NCI-H1105 treated with DMSO at 0.1 percent for 48 hours (cell line): ENCODE data around the gene SFXN3.

Experiments used
- DNase-seq: peaks from one replicate; lab custom pipeline; 2025; lab: John Stamatoyannopoulos, UW

The SFXN3 gene

DNA sequence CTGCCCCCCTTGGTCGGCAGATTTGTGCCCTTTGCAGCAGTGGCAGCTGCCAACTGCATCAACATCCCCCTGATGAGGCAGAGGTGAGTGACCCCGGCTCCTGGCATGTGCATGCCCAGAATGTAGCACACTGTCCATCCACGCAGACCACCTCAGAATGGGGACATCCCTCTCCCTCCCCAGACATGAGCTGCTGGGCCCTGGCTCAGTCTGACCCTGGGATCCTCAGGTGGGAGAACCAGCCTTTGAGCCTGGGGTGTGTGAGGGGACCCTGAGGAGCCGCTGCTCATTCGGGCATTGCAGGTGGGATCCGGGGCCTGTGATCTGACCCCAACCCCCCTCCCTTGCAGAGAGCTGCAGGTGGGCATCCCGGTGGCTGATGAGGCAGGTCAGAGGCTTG, 5.7 kb downstream of the SFXN3 start:
- no peak for DNase-seq

DNA sequence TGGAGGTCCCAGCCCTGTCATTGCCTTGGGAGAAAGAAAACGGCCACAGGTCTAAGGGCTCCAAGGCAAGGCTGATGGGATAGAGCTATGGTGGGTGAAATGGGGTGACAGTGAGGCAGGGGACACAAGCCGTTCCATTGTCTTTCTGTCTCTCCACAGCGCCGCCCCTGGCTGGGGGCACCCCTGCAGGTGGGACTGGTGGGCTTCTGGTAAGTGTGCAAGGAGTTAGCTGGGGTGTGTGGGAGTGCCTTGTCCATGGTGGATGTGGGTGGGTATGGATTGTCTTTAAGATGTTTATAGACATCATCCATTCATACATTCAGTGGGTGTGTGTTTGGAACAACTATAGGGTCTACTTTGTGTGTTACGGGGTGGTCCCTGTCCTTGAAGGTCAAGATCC, 7.5 kb downstream of the SFXN3 start:
- DNase-seq = no peak

DNA sequence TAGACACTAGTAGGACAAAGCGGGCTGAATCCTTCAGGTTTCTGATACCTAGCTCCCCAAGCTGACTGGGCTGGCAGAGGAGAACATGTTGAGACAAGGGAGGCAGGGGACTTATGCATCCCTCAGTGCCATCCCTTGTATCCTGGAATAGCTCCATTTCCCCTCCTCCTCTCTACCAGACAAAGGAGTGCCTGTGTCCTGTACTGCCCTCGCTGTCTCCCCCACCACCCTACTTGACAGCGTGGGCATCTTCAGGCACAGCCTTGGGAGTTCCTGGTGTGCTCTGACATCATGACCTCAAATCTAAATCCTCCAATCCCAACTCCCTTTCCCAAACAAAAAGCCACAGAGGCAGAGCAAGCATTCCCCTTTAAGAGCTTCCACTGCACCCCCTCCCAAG, 9.0 kb downstream of the SFXN3 start:
- DNase-seq = no peak

DNA sequence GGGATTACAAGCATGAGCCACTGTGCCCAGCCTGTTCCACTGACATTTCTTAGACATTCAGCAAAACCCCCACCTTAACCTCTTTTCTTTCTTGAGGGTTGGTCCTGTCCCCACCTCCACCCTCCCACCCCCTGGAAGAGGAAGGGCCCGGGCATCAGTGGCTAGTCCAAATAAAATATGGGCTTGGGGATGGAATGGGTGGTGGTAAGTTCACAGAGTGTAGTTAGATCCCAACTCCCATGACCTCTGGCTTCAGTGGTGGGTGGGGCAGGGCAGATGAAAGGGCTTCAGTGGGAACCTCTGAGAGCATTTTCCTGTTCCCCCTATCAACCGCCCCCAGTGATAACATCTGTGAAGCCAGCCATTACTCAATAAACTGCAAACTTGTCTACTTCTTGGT, 9.8 kb downstream of the SFXN3 start:
- DNase-seq = no peak

DNA sequence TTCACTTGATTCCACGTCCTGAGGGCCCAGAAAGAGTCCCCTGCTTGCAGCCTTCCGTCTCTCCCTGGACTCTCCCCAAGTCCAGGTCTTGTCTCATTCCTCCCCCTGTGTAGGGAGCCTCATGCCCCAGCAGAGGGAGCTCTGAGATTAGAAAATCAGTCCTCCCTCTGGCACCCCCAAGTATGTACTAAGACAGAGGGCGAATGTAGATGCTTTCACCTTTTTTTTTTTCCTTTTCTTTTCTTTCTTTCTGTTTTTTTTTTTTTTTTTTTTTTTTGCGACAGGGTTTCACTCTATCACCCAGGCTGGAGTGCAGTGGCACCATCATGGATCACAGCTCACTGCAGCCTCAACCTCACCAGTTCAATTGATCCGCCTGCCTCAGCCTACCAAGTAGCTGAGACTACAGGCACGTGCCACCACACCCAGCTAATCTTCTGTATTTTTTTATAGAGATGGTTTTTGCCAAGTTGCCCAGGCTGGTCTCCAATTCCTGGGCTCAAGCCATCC, 10.3 kb downstream of the SFXN3 start:
- peak; percentile 58 for DNase-seq

DNA sequence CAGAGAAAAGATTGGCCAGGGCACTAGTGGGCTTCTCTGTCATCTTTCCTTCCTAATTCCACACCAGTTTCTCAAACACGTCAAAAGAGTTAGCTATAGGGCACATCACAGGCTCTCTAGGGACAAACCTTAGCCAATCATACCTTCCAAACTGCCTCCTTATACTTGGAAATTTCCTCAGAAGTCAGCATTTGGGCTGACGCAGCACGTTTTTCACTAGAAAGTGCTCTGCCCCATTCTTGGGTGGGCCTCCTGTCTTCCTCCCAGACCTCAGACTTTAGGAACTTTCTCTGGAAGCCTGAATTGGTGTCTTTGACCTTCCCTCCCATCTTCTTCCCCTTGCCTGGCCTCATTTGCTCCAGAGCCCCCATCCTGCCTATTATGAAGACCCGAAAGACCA, 11.1 kb downstream of the SFXN3 start:
- no peak for DNase-seq

DNA sequence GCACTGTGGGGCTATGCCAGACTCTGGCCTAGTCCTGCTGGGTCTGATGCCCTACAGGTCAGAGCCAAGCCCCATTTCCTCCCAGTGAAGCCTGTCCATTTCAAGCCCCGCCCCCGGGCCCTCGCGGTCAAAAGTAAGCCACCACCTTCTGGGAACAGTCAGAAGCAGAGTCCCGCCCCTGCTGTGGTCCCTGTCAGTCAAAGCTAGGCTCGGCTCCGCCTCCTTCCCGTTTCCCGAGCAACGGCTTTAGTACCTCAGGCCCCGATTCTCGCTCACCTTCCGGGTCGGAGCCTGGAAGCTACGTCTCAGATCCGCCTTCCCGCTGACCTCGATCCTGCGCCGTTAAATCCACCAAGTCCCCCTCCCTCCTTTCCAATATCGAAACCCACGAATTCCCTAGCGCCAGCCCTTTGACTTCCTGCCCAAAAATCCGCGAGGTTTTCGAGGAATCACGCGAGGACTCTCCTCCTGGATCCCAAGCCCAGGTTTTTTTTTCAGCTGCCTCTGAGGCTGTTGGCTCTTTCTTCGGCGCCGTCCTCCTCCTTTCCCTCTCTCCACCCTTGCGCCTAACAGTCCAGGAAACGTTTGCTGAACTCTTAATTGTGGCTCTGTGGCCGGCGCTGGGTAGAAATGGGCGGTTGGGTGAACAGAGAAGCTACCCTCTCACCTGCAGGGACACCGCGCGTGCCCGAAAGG, 11.8 kb downstream of the SFXN3 start:
- peak; percentile 86 for DNase-seq

DNA sequence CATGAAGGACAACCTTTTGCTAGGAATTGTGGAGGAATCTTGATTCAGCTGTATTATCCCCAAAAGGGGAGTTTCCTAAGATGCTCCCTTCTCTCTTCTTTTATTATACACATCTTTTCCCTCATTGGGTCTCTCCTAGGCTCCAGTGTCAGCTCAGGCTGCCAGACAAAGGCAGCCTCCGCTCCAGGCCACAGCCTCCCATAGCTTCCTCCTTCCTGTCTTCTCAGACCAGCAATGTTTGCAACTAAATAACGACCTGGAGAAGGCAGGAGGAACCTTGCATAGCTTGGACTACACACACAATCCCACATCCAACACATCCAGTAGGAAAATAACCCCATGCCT, 12.3 kb downstream of the SFXN3 start:
- no peak for DNase-seq

DNA sequence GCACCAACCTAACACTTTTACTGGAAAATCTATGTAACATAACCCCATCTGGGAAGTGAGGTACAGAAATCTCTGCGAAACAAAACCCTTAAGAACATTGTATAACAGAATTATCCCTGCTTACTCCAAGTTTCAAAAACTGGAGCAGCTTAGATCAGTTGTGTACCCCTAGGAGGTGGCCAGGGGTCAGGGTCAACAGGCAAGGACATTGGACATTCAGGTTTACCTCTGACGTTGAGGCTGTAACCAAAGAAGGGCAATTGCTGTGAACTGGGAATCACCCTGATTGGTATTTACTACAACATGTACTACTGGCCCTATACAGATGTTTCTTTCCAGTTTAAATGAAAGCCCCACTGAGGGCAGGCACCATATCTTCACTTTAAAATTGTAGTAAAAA, 13.1 kb downstream of the SFXN3 start:
- no peak for DNase-seq

DNA sequence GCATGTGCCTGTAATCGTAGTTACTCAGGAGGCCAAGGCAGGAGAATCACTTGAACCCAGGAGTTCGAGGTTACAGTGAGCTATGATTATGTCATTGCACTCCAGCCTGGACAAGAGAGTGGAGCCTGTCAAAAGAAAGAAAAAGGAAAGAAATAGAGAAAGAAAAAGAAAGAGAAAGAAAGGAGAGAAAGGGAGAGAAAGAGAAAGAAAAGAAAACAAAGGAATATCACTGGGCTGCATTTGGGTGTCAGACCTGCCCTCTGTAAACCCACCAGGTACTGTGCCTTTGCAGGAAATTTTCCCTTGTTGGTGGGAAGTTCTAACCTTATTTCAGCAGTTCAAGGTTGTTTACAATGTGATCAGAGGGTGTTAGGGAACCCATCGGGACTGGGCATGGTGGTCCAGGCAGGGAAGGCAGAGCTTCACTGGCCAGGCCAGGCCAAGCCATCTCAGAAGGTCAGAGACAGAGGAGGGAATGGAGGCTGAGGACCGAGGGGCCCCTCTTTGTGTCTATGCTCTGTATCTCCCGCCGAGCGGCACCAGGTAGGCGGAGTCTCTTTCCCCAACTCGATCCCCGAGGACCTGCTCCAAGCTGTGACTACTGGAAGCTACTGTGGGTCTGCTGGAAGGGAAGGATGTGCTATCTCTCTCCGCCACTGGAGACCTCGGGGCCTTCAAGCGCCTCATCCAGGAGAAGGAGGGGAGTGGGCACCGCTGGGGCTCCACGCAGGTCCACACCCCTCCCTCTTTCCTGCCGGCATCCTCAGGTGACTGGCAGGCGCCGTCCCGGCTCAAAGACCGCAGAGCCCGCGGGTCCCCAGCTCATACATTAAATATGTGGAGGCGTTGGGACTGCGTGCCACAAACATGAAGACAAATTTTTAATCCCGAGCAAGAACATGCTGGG, 15.6 kb downstream of the SFXN3 start:
- no peak for DNase-seq

DNA sequence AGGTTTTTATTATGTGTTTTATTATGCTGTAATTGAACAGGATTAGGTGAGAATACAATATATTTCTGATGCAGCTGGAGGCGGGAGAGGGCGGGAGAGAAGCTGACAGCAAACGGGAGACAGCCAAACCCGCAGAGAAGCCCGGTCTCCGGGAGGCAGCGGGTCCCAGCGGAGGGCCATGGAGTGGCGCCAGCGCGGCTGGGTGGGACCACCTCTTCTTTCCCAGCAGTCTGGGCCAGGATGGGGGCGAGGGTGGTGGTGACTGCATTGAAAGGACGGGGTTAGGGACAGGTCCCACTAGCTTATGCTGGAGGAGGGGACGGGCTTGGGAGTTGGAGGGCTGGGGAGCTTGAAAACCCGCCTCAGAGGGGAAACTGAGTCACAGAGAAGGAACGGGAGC, 16.2 kb downstream of the SFXN3 start:
- DNase-seq = no peak

DNA sequence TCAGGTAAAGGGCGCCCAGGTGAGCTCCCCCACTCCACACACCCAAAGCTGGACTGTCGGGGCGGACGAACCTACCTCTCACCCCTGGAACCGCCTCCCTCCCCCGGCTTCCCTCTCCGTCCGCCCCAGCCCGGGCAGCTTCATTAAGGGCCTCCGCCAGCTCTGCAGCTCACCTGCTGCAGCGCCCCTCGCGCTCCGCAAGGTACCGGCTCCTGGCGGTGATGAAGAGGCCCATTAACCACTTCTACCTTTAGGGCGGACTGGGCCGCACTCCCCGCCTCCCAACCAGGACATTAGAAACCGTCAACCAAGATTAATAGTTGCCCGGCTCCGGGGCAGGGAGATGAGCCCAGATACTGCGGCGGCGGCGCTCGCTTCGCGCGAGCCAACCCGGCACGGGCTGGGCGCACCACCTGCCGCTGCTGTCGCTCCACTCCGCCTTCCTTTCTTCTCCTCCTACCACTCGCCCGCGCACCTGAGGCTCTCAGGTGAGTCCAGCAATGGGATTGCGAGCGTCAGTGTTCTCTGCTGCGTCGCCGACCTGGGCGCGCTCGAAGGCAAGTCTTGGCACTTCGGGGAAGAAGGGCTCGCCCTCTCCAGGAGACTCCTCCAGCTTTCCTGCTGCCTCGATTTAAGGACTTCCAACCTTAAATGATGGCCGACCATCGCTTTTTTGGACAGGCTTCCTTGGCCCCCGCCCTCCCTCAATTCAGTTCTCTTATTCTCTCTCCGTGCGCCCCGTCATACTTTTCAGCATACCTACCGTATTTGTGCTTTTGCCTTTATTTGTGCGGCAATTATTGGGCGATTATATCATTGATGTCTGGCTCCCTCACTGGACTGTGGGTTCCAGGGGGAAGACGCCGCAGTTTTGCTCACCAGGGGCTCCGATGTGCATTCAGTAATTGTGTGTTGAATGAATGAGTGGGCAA, 17.2 kb downstream of the SFXN3 start:
- peak; percentile 63 for DNase-seq

DNA sequence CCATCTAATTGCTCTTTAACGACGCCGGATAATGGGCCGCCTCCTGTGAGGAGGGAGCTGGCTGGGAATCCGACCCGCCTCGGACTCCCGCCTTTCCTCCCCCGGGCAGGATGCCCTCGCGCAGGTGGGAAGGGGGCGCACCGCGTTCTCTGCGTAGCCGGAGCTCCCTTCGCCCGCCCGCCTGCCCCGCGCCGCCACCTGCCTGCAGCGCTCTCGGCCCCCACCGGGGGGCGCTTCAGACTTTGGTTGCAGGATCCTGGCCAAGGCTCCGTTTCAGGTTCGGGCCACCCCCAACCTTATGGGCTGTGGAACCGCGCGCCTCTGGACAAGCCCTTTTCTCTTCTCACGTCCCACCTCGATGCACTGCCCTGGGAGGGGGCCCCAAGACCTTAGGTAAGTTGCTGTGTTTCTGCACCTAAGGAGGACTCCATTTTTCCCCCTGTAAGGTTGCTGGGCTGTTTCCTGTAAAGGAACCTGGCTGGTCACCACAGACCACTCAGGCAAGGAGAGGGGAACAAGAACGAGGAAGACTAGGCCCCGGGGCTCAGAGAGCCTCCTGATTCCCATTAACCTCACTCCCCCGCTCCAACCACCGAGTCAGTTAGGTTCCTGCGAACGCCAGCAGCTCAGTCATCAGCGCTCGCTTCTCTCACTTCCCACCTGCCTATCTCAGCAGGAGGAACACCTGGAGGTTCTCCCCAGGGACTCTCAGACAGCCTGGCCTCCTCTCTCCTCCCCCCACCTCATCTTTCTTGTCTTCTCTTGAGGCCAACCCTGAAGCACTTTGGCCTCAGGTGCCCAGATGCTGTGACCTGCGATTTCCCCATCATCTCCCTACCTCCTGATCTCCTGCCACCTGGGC, 19.4 kb downstream of the SFXN3 start:
- peak; percentile 56 for DNase-seq

DNA sequence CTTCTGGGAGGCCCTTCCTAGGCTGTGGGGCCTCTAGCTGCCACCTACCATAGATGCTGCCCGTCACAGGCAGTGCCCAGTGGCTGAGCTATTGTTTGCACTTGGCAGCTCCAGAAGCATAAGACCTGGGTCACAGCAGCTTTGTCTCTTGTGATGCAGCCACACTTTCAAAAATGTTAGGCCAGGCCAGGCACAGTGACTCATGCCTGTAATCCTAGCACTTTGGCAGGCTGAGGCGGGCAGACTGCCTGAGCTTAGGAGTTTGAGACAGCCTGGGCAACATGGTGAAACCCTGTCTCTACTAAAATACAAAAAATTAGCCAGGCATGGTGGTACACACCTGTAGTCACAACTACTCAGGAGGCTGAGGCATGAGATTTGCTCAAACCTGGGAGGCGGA, 21.3 kb downstream of the SFXN3 start:
- no peak for DNase-seq

DNA sequence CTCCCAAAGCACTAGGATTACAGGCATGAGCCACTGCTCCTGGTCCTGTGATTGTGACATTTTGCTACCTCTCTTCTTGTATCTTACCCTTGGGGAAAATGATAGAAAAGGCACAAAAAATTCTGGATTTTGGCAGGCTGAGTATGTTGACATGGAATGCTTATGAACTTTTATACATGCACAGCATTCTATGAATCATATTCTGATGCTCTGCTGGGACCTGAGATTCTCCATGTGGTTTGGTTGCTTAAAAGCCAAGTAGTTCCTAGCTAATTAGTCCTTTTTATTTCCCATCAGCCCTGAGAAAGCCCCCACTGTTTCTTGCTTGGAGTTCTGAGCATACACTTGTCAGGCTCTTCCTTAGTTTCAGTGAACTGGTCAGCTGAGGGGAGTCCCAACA, 22.5 kb downstream of the SFXN3 start:
- DNase-seq = no peak

DNA sequence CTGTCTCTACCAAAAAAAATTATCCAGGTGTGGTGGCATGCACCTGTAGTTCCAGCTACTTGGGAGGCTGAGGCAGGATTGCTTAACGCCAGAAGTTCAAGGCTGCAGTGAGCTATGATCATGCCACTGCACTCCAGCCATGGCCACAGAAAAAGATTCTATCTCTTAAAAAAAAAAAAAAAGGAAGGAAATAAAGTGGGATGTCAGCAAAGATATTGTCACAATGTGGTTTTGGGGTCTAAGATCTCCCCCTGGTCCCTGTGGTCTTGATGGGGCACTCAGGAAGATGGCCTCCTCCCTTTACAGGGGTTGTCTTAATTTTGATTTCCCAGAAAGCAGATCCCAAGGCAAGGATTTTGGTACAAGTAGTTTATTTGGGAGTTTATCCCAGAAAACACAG, 23.3 kb downstream of the SFXN3 start:
- no peak for DNase-seq

DNA sequence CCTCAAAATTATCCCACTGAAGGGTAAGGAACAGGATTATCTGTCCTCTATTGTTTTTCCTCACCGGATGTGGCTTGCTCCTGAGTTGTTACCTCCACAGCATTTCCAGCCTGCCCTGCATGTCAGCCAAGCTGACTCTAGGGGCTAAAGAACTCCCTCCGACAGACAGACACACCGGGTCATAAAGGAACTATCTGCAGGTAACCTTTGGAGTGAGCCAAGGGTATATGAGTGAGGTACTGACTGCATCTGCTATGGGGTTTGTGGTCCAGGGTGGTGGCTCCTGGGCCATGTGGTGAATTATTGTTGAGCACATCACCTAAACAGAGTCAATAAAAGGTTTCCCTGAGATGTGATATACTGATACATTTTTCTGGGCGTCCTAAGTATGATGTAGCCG, 23.8 kb downstream of the SFXN3 start:
- no peak for DNase-seq

DNA sequence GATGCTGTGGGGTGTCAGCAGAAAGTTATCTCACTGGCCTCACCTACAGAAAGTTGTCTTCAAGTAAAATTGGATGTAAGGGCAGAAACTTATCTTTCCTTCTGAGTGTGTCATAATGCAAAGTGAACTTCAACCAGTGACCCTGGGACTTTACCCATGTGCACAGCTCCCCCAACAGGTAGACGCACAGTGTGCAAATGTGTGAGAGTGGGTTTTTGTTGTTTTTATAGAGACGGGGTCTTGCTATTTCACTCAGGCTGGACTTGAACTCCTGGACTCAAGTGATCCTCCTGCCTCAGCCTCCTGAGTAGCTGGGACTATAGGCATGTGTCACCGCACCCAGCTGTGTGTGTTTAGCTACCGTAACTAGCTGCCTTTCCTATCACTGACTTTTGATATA, 24.4 kb downstream of the SFXN3 start:
- DNase-seq = no peak

DNA sequence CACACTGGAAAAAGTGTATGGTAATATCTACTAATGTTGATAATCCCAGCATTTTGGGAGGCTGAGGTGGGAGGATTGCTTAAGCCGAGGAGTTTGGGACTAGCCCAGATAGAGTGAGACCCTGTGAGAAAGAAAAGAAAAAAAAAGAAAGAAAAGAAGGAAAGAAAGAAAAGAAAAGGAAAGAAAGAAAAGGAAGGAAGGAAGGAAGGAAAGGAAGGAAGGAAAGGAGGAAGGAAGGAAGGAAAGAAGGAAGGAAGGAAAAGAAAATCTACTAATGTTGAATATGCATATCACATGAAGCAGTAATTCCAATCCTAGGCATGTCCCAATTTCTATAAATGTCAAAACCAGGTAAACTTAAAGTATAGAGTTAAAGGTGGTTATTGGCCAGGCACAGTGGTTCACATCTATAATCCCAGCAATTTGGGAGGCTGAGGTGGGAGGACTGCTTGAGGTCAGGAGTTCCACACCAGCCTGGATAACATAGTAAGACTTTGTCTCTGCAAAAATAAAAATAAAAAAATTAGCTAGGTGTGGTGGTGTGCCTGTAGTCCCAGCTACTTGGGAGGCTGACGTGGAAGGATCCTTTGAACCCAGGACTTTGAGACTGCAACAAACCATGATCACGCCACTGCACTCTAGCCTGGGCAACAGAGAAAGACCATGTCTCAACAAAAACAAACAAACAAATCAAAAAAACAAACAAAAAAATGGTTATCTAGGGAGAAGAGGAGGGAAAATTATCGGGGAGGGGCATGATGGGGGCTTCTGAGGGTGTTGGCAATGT, 25.5 kb downstream of the SFXN3 start:
- DNase-seq = no peak
